Fibroblast of the aortic adventitia (primary cell): Measurements from ENCODE around the gene KRTAP2-3. TPM values are rescaled to one million over a fixed set of nuclear protein-coding genes. Genes with fewer than 3 reads are reported as not detected.
"Not testable (repeated sequence)": the region's sequence is repeated elsewhere in the genome, so short reads cannot be mapped to it uniquely, and the experiment has no call there.

ENCODE experiments used
- DNase-seq: peaks from one replicate; pipeline ENCODE4 v3.0.0-alpha.2; 2010; ENCODE audit warnings: low read depth
- H3K4me3 ChIP-seq: 2 replicates; pipeline ENCODE4 v1.5.1; 2011; ENCODE audit warnings: low read depth, mild to moderate bottlenecking, control low read depth, low read length, moderate library complexity
- total RNA-seq: library from RNA; depleted of rRNA; stranded (reverse); fragments of >200 nt; gene quantifications from 2 replicates; pipeline ENCODE4 v1.2.3, GENCODE V29; 2012; ENCODE audit warnings: low replicate concordance
- TF ChIP-seq, protein P1 (sequence below): IDR thresholded peaks from 2 replicates; pipeline ENCODE4 v1.5.1; 2011; ENCODE audit warnings: mild to moderate bottlenecking, low read length, control low read depth, inconsistent platforms; ENCODE audit not compliant: insufficient read depth

The KRTAP2-3 gene
- total RNA-seq, 1 donor: not detected

DNA sequence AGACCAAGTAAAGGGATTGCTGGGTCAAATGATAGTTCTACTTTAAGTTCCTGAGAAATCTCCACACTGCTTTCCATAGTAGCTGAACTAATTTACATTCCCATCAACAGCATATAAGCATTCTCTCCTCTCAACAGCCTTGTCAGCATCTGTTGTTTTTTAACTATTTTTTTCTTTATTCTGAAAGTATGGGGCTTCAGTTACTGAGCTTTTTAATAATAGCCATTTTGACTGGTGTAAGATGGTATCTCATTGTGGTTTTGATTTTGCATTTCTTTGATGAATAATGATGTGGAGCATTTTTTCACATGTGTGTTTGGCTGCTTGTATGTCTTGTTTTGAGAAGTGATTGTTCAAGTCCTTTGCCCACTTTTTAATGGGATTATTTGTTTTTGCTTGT lies 7.3 kb downstream of the KRTAP2-3 start:
- no peak for DNase-seq
- TF ChIP-seq, protein P1, sequence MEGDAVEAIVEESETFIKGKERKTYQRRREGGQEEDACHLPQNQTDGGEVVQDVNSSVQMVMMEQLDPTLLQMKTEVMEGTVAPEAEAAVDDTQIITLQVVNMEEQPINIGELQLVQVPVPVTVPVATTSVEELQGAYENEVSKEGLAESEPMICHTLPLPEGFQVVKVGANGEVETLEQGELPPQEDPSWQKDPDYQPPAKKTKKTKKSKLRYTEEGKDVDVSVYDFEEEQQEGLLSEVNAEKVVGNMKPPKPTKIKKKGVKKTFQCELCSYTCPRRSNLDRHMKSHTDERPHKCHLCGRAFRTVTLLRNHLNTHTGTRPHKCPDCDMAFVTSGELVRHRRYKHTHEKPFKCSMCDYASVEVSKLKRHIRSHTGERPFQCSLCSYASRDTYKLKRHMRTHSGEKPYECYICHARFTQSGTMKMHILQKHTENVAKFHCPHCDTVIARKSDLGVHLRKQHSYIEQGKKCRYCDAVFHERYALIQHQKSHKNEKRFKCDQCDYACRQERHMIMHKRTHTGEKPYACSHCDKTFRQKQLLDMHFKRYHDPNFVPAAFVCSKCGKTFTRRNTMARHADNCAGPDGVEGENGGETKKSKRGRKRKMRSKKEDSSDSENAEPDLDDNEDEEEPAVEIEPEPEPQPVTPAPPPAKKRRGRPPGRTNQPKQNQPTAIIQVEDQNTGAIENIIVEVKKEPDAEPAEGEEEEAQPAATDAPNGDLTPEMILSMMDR: no peak
- H3K4me3 ChIP-seq: no peak overlapping the region

DNA sequence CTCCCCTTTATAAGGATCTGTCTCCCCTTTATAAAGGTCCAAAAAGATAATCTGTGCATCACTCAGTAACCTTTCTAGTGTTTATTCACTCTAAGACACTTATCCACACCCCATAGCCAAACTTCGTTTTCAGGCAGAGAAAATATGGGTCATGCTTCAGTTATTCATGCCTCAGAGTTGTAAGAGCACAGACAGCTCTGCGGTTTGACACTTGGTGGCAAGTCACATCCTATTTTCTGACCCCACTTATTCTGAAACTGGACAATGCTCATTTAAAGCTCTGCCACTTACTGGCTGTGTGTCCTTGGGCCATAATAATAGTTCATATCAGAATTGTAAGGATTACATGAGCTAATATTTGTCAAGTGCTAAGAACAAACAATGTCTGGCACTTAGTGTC lies 10.8 kb downstream of the KRTAP2-3 start:
- DNase-seq: no peak
- TF ChIP-seq, protein P1: no peak
- H3K4me3 ChIP-seq: no peak overlapping the region

DNA sequence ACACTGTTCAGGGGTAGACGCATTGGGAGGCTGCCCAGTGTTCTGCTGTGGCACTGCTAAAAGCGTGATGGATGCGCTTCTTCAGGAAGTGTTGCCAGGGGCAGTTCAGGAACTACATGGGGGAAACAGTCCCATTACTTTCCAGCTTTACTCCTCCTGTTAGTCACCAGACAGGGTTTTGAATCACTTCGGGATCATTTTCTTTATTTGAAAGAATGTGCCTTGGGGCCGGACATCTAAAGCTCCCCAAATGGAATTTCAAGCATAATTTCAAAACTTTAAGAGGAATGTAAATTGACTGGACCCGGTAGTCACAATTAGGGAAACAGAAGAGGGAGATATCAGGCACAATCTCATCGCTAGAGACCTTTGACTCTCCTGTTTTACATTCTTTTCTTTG lies 11.5 kb downstream of the KRTAP2-3 start:
- DNase-seq: no peak
- TF ChIP-seq, protein P1: no peak
- no peak overlapping the region for H3K4me3 ChIP-seq

DNA sequence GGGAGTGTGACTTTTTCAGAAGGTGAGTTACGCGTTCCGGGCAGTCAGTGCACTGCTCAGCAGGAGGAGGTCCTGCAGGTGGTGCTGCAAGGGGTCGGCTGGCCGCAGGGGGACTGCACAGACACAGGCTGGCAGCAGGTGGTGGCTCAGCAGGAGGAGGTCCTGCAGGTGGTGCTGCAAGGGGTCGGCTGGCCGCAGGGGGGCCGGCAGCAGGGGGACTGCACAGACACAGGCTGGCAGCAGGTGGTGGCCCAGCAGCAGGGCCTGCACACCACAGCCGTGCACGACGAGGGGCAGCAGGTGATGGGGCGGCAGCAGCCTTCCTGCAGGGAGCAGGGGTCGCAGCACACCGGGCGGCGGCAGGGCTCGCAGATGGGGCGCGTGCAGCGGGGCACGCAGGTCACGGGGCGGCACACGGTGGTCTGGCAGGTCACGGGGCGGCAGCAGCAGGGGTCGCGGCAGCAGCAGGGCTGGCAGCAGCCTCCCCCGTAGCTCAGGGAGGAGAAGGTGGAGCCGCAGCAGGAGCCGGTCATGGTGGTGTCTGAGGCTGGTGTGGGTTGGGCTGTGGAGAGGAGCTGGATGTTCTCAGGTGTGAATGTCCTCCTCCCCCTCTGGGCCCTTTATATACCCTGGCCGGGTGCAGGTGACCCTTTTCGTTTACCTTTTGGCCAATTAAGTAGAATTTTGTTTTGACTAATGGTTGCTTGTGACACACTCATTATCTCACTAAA lies 13.0 kb downstream of the KRTAP2-3 start, which contains the start of gene KRTAP2-1:
KRTAP2-1 (minus strand) TSS at position 582 of the 731 bp plus-strand sequence; CDS start at position 533, 49 bp downstream.
- DNase-seq, H3K4me3 ChIP-seq: not testable (repeated sequence)

DNA sequence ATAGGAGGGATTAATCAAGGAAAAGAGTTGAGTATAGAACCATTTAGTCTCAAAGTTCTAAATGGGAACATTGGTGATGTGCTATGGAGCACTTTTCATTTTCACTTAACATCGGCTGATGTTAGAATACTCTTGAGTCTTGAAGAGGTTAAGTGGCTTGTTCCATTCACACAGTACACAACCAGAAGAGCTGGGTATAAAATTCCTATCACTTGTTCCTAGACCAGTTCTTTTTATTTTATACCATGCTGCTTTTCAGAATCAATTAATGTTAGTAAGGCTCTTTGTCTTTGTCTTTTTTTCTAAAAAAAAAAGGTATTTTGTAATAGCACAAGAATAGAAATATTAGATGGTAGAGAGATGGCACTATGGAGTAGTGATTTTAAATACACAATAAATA lies 17.0 kb downstream of the KRTAP2-3 start:
- H3K4me3 ChIP-seq: no peak overlapping the region
- TF ChIP-seq, protein P1: no peak
- no peak for DNase-seq

DNA sequence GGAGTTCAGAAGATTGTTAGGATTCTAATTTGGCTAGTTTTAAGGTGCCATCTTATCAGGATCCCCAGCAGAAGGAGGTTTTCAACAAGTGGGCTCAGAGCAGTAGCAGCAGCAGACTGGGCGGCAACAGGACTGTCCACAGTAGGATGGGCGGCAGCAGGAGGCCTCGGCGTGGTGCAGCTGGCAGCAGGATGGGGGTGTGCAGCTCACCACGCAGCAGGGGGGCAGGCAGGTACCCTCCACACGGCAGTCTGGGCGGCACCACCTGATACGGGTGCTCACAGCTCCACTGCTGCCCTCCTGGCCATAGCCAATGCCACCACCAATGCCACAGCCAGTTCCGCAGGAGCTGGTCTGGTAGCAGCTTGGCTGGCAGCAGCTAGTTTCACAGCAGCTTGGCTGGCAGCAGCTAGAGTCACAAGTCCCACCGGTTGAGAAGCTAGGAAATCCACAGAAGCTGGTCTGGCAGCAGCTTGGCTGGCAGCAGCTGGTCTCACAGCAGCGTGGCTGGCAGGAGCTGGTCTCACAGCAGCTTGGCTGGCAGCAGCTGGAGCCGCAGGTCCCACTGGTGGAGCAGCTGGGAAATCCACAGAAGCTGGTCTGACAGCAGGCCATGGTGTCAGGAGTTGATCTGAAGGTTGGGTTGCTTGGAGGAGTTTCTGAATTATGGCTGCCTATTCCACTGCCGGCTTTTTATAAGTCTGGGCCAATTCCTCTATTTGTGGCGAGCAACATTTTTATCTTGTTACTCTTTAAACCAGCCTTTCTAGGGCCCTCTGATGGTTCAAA lies 18.9 kb downstream of the KRTAP2-3 start, which contains the start of gene KRTAP1-1:
KRTAP1-1 (minus strand) TSS at position 668 of the 789 bp plus-strand sequence; CDS start at position 615, 53 bp downstream.
- DNase-seq, H3K4me3 ChIP-seq: not testable (repeated sequence)

DNA sequence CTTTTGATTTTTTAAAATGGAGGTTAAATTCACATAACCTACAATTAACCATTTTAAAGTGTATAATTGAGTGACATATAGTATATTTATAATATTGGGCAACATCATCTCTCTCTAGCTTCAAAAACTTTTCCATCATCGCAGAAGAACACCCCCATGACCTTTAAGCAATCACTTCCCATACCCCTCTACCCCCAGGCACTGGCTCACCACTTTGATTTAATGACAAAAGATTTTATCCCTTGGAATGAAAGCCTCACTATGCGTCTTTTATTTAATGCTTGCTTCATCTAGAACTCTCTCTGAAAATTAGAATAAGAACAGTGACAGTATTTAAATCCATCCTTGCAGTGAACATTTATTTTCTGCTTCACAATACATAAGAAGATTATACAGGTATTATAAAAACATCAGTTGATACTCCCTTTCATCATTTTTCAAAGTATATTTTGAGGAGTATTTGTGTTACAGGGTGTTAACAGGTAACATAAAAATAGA lies 22.0 kb downstream of the KRTAP2-3 start:
- TF ChIP-seq, protein P1: no peak
- no peak for DNase-seq
- no peak overlapping the region for H3K4me3 ChIP-seq

DNA sequence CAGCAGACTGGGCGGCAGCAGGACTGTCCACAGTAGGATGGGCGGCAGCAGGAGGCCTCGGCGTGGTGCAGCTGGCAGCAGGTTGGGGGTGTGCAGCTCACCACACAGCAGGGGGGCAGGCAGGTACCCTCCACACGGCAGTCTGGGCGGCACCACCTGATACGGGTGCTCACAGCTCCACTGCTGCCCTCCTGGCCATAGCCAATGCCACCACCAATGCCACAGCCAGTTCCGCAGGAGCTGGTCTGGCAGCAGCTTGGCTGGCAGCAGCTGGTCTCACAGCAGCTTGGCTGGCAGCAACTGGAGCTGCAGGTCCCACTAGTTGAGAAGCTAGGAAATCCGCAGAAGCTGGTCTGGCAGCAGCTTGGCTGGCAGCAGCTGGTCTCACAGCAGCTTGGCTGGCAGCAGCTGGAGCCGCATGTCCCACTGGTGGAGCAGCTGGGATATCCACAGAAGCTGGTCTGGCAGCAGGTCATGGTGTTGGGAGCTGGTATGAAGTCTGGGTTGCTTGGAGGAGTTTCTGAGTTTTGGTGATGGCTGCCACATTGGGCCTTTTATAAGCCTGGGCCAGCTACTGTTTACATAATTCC lies 25.5 kb downstream of the KRTAP2-3 start, which contains the start of gene KRTAP1-3:
KRTAP1-3 (minus strand) TSS at position 529 of the 590 bp plus-strand sequence; CDS start at position 476, 53 bp downstream.
- not testable (repeated sequence) for H3K4me3 ChIP-seq, DNase-seq
